Astrocyte (in vitro differentiated cells and primary cell): Measurements from ENCODE around the gene PNMA1.

ENCODE experiments used
- EZH2 ChIP-seq: IDR thresholded peaks from 2 replicates; pipeline ENCODE4 v1.6.1; 2012; ENCODE audit warnings: mild to moderate bottlenecking, low read length, inconsistent platforms; ENCODE audit not compliant: insufficient read depth
- TF ChIP-seq, protein P1 (sequence below): IDR thresholded peaks from 2 replicates; pipeline ENCODE4 v1.5.1; 2011; ENCODE audit warnings: low read depth, mild to moderate bottlenecking, inconsistent platforms, low read length, moderate library complexity; ENCODE audit not compliant: insufficient read depth

DNA sequence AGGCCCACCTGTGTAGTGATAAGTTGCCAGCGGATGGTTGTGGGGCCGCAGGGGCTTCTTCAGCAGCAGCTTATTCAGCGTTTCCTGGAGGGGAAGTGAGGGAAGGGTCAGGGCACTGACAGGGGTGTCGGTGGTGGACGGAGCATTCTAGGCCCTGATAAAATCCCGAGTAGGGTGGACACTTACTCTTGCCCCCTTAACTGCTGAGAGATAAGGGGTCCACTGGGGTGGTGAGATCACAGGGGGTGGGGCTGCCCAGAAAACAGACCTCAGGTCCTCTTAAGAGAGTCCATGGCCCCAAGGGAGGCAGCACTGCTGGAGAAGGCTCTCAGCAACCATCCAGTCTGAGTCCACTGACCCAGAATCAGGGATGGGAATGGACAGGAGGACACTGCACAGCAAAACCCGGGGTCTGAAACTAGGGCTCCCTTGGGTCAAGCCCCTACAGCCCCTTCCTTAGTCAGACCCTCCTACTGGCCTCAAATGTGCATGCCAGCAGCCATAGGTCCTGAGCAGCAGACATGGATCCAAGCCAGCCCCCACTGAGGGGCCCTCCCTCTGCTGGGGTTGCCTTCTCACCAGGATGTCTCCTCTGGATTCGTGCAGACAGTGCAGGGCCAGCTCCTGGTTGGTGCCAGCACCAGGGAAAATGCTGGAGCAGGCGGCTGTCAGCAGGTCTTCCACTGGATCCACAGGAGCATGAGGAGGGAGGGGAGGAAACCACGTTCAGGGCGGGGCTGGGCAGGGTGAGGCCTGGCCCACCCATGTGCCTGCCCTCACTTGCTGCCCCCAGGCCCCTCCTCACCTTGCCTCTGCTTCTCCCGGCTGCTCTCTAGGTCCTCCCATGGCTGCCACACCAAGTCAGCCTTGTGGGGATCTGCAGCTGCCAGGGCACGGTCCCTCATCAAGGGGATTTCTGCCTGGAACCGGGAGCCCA is 12.1 kb upstream of the PNMA1 start:
- TF ChIP-seq, protein P1, sequence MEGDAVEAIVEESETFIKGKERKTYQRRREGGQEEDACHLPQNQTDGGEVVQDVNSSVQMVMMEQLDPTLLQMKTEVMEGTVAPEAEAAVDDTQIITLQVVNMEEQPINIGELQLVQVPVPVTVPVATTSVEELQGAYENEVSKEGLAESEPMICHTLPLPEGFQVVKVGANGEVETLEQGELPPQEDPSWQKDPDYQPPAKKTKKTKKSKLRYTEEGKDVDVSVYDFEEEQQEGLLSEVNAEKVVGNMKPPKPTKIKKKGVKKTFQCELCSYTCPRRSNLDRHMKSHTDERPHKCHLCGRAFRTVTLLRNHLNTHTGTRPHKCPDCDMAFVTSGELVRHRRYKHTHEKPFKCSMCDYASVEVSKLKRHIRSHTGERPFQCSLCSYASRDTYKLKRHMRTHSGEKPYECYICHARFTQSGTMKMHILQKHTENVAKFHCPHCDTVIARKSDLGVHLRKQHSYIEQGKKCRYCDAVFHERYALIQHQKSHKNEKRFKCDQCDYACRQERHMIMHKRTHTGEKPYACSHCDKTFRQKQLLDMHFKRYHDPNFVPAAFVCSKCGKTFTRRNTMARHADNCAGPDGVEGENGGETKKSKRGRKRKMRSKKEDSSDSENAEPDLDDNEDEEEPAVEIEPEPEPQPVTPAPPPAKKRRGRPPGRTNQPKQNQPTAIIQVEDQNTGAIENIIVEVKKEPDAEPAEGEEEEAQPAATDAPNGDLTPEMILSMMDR: no peak
- TF ChIP-seq EZH2: no peak
